Spinal cord (tissue), 10 donors: ENCODE results near the gene C5AR2. TPM values are rescaled to one million over a fixed set of nuclear protein-coding genes. Genes with fewer than 3 reads are reported as not detected.
"Not testable (repeated sequence)": the region's sequence is repeated elsewhere in the genome, so short reads cannot be mapped to it uniquely, and the experiment has no call there.

Experiments
- DNase-seq, 6 donors: peaks; one replicate each; pipeline versions ENCODE4 v3.0.0 to v3.0.0-alpha.2; 2013 to 2015; ENCODE audit warnings: low spot score in 6 of 6, low read depth in 4 of 6
- H3K27ac ChIP-seq: one replicate; pipeline ENCODE4 v1.5.1; 2013; ENCODE audit warnings: low read depth, low read length, control low read depth
- H3K27me3 ChIP-seq: one replicate; pipeline ENCODE4 v1.6.1; 2013; ENCODE audit warnings: low read length; ENCODE audit not compliant: control insufficient read depth, insufficient read depth
- H3K36me3 ChIP-seq: one replicate; pipeline ENCODE4 v1.6.1; 2013; ENCODE audit warnings: low read length; ENCODE audit not compliant: control insufficient read depth, insufficient read depth
- H3K4me1 ChIP-seq: one replicate; pipeline ENCODE4 v1.6.1; 2013; ENCODE audit warnings: low read length; ENCODE audit not compliant: control insufficient read depth, insufficient read depth
- H3K4me3 ChIP-seq: one replicate; pipeline ENCODE4 v1.5.1; 2013; ENCODE audit warnings: low read depth, low read length, control low read depth
- H3K9me3 ChIP-seq: one replicate; pipeline ENCODE4 v1.6.1; 2013; ENCODE audit warnings: low read length; ENCODE audit not compliant: control insufficient read depth, insufficient read depth
- WGBS: methylation state at CpG from one replicate; pipeline ENCODE4 v1.1.5; 2013; ENCODE audit warnings: missing lambda C conversion rate; ENCODE audit not compliant: insufficient coverage; 5-methylcytosine and 5-hydroxymethylcytosine counted together
- polyA plus RNA-seq, 2 donors: library from polyadenylated mRNA; unstranded; fragments of 120-200 nt; gene quantifications; one replicate each; pipeline ENCODE4 v1.2.1, GENCODE V29; 2013; ENCODE audit not compliant: insufficient read length in 2 of 2
- total RNA-seq, 2 donors: library from RNA; depleted of rRNA in 1 of 2; stranded (reverse); fragments of 120-200 nt in 1 of 2; fragments of >200 nt in 1 of 2; gene quantifications; one replicate each; pipeline versions ENCODE4 v1.2.3 to v1.2.4, GENCODE V29; 2013 to 2014
- donor health status: healthy.

C5AR2 gene
- total and polyA plus RNA-seq, 4 donors = 0.49 to 1.8 (median 0.75) TPM

GRCh38 chr19:47321630-47322029, 10.3 kb upstream of the C5AR2 start:
- Histone ChIP-seq H3K27me3 (no peaks in the 10 kb centered on the region), H3K9me3 (no peaks in the 10 kb centered on the region), H3K27ac (no peak overlapping the region), H3K36me3 (no peaks in the 10 kb centered on the region), H3K4me3 (no peak overlapping the region), H3K4me1 (no peaks in the 10 kb centered on the region)
- WGBS = no CpG with 5 or more reads among the region's 1 CpG
- DNase-seq = no peak

DNA sequence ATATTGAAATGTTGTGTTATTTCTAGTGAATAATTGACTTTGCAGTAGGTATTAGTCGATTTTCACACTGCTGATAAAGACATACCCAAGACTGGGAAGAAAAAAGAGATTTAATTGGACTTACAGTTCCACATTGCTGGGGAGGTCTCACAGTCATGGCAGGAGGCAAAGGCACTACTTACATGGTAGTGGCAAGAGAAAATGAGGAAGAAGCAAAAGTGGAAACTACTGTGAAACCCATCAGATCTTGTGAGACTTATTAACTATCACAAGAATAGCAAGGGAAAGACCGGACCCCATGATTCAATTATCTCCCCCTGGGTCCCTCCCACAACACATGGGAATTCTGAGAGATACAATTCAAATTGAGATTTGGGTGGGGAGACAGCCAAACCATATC, 9.9 kb upstream of the C5AR2 start:
- Histone ChIP-seq H3K27me3 (no peaks in the 10 kb centered on the region), H3K4me1 (no peaks in the 10 kb centered on the region), H3K4me3 (no peak overlapping the region), H3K9me3 (no peaks in the 10 kb centered on the region), H3K36me3 (no peaks in the 10 kb centered on the region), H3K27ac (no peak overlapping the region)
- 60% methylated on average over 1 of the region's 2 CpGs for WGBS
- DNase-seq = no peak

- no peaks in the 10 kb centered on the region for H3K36me3 ChIP-seq
- H3K4me1 ChIP-seq = no peaks in the 10 kb centered on the region
- H3K9me3 ChIP-seq = no peaks in the 10 kb centered on the region
- no peak overlapping the region for H3K27ac ChIP-seq
- H3K4me3 ChIP-seq = no peak overlapping the region
- no peak for DNase-seq
- 74% methylated on average over 6 of the region's 8 CpGs for WGBS
- H3K27me3 ChIP-seq = no peaks in the 10 kb centered on the region
Observed at GRCh38 chr19:47323409-47323808, 8.6 kb upstream of the C5AR2 start.

GRCh38 chr19:47323872-47324271, 8.1 kb upstream of the C5AR2 start:
- Histone ChIP-seq H3K4me1 (no peaks in the 10 kb centered on the region), H3K4me3 (no peak overlapping the region), H3K36me3 (no peaks in the 10 kb centered on the region), H3K9me3 (no peaks in the 10 kb centered on the region), H3K27me3 (no peaks in the 10 kb centered on the region), H3K27ac (no peak overlapping the region)
- DNase-seq = no peak
- WGBS = 86% methylated on average over 12 of the region's 12 CpGs

GRCh38 chr19:47324502-47324901, 7.5 kb upstream of the C5AR2 start:
- no peak for DNase-seq
- no peak overlapping the region for H3K4me3 ChIP-seq
- no peaks in the 10 kb centered on the region for H3K27me3 ChIP-seq
- H3K9me3 ChIP-seq = no peaks in the 10 kb centered on the region
- no peaks in the 10 kb centered on the region for H3K36me3 ChIP-seq
- WGBS = 46% methylated on average over 5 of the region's 9 CpGs
- no peak overlapping the region for H3K27ac ChIP-seq
- H3K4me1 ChIP-seq = no peaks in the 10 kb centered on the region

- Histone ChIP-seq H3K27ac (peak overlapping the region; percentile 67), H3K4me3 (peak overlapping the region; percentile 16)
Observed at GRCh38 chr19:47330466-47330869, 1.5 kb upstream of the C5AR2 start.

DNA sequence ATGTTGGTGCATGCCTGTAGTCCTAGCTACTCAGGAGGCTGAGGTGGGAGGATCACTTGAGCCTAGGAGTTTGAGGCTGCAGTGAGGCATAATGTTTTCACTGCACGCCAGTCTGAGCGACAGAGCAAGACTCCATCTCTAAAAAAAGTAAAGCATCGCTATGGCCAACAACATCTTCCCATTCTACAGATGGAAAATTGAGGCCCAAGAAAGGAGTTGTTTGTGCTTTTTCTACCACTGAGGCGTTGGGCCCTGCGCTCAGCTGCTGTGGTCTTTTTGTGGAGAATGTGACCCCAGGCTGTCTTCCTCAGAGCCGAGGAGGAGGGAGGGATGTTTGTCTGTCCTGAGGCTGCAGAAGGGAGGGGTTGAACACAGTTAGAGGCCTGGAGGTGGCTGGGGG, 485 bp upstream of the C5AR2 start:
- Histone ChIP-seq H3K36me3 (no peaks in the 10 kb centered on the region), H3K27ac (peak overlapping the region; percentile 16)
- 65% methylated on average over 3 of the region's 6 CpGs for WGBS

More at GRCh38 chr19:47330466-47330869, 1.5 kb upstream of the C5AR2 start:
- H3K9me3 ChIP-seq = no peaks in the 10 kb centered on the region
- H3K27me3 ChIP-seq = no peaks in the 10 kb centered on the region
- peak in 1 of 6 donors; percentile 30 for DNase-seq
- 74% methylated on average over 5 of the region's 9 CpGs for WGBS
- no peaks in the 10 kb centered on the region for H3K36me3 ChIP-seq
- peaks cover 7% of the 10 kb centered on the region for H3K4me1 ChIP-seq

DNA sequence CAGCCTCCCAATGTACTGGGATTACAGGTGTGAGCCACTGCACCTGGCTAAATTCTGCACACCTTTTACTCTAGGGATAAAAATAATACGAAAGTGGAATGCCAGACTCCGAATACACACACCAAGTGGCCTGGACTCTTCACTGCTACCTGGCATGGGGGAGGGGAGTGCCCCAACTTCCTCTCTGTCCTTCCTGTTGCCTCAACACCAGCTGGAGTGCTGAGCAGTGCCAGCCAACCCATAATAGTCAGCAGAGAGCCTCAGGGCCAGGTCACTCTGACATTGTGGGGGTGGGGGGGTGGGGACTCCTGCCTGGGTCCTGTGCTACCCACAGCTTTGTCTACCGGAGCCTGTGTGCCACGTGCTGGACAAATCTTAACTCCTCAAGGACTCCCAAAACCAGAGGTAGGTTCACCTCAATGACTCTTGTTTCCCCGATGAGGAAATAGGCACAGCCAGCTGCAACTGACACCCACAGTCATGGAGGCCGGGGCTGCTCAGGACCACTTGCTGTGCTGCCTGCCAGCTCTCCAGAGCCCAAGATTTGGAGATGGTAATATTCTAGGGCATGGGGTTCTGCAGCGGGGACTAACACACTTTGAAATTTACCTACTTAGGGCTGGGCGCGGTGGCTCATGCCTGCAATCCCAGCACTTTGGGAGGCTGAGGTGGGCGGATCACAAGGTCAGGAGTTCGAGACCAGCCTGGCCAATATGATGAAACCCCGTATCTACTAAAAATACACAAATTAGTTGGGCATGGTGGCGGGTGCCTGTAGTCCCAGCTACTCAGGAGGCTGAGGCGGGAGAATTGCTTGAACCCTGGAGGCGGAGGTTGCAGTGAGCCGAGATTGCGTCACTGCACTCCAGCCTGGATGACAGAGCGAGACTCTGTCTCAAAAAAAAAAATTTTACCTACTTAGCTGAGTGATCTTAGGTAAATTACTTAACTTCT, 5.1 kb downstream of the C5AR2 start:
- not testable (repeated sequence) for H3K9me3 ChIP-seq, H3K27me3 ChIP-seq, DNase-seq, H3K27ac ChIP-seq, H3K4me1 ChIP-seq, H3K4me3 ChIP-seq, H3K36me3 ChIP-seq
- 80% methylated on average over 7 of the region's 18 CpGs for WGBS

More for the DNA sequence above, 485 bp upstream of the C5AR2 start:
- DNase-seq = no peak
- peaks cover 7% of the 10 kb centered on the region for H3K4me1 ChIP-seq
- no peak overlapping the region for H3K4me3 ChIP-seq
- no peaks in the 10 kb centered on the region for H3K27me3 ChIP-seq
- no peaks in the 10 kb centered on the region for H3K9me3 ChIP-seq

DNA sequence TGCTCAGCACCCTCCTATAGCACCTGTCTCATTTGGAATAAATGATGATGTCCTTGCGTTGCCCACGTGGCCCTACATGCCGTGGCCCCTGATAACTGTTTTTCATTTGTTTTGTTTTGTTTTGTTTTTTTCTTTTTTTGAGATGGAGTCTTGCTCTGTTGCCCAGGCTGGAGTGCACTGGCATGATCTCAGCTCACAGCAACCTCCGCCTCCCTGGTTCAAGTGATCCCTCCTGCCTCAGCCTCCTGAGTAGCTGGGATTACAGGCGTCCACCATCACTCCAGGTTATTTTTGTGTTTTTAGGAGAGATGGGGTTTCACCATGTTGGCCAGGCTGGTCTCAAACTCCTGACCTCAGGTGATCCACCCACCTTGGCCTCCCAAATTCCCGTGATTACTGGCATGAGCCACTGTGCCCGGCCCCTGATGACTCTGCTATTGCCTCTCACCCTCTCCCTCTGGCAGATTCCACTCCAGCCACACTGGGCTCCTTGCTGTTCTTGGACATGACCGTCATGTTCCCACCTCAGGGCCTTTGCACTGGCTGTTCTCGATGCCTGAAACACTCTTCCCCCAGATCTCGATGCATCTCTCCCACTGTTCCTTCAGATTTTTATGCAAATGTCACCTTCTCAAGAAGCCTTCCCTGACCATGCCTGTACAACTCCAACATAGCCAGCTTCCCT, 7.4 kb downstream of the C5AR2 start:
- Histone ChIP-seq H3K27ac (no peak overlapping the region), H3K4me1 (no peaks in the 10 kb centered on the region), H3K9me3 (no peaks in the 10 kb centered on the region), H3K27me3 (no peaks in the 10 kb centered on the region), H3K36me3 (peaks cover 3% of the 10 kb centered on the region), H3K4me3 (no peak overlapping the region)
- 91% methylated on average over 6 of the region's 10 CpGs for WGBS
- DNase-seq = no peak
